Measurements from ENCODE around the gene EVA1B. TPM values are rescaled to one million over a fixed set of nuclear protein-coding genes. Genes with fewer than 3 reads are reported as not detected.

EVA1B gene
- total RNA-seq, 6 experiments from 2014 or later, result 3.2 to 20.6 (median 5.1) TPM

DNA sequence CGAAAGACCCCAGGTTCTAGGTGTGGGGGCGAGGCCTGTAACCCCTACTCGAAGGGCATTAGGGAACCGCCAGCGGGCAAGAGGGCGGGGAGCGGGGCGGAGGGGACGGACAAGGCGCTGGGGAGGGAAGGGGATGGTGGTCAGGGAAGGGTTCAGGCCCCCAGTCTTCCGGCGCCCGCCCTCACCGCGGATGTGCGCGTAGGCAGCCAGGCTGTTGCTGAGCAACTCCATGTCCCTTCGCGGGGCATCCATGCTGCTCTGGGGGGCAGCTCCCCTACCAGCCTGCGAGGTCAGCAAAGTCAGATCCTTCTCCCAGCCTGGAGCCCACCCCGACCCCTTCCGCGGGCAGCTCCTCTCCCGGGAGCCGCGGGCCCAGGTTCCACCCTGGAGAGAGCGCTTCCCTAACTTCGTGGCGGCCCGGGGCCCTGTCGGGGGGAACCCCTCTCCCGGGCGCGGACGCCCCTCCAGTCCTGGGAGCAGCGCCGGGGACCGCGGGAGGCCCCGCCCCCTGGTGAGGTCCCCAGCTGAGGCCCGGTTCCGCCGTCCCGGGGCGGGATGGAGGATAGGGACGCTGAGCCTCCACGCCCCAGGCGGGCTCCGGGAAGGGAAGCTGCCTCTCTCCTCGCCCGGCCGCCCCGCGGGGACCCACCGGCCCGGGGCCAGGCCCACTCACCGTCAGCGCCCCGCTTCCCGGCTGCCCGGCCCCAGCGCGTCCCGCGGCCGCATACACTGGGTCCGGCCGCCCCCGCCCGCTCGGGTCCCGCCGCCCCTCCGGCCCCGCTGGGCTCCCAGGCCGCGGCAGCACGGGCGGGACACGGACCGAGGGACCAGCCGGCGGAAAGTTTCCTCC lies 434 bp downstream of the EVA1B start:
- peak overlapping the region; percentile 56 to 71 (median 64) for H3K4me3 ChIP-seq
- ATAC-seq, result peak; percentile 12 to 19 (median 16)
- DNase-seq, result peak in 2 of 3 donors; percentile 57 to 58
- TF ChIP-seq POLR2A (IDR thresholded peaks at IDR 0.05), result no peak
- TF ChIP-seq, protein P1, sequence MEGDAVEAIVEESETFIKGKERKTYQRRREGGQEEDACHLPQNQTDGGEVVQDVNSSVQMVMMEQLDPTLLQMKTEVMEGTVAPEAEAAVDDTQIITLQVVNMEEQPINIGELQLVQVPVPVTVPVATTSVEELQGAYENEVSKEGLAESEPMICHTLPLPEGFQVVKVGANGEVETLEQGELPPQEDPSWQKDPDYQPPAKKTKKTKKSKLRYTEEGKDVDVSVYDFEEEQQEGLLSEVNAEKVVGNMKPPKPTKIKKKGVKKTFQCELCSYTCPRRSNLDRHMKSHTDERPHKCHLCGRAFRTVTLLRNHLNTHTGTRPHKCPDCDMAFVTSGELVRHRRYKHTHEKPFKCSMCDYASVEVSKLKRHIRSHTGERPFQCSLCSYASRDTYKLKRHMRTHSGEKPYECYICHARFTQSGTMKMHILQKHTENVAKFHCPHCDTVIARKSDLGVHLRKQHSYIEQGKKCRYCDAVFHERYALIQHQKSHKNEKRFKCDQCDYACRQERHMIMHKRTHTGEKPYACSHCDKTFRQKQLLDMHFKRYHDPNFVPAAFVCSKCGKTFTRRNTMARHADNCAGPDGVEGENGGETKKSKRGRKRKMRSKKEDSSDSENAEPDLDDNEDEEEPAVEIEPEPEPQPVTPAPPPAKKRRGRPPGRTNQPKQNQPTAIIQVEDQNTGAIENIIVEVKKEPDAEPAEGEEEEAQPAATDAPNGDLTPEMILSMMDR (IDR thresholded peaks at IDR 0.05), result no peak
- intact Hi-C loops (cut with DNase I), result no loop called here
- peaks cover 0 to 10% (median 4%) of the 10 kb centered on the region in 4 donors for H3K4me1 ChIP-seq
- no peaks in the 10 kb centered on the region for H3K9me3 ChIP-seq
- H3K27ac ChIP-seq, result peak overlapping the region; percentile 30 to 73 (median 63)
- WGBS (ENCODE audit: insufficient coverage, low coverage, low lambda C conversion rate, missing lambda C conversion rate), result 22% methylated on average over 8 of the region's 83 CpGs
- no peaks in the 10 kb centered on the region for H3K36me3 ChIP-seq
- H3K27me3 ChIP-seq, result no peaks in the 10 kb centered on the region

DNA sequence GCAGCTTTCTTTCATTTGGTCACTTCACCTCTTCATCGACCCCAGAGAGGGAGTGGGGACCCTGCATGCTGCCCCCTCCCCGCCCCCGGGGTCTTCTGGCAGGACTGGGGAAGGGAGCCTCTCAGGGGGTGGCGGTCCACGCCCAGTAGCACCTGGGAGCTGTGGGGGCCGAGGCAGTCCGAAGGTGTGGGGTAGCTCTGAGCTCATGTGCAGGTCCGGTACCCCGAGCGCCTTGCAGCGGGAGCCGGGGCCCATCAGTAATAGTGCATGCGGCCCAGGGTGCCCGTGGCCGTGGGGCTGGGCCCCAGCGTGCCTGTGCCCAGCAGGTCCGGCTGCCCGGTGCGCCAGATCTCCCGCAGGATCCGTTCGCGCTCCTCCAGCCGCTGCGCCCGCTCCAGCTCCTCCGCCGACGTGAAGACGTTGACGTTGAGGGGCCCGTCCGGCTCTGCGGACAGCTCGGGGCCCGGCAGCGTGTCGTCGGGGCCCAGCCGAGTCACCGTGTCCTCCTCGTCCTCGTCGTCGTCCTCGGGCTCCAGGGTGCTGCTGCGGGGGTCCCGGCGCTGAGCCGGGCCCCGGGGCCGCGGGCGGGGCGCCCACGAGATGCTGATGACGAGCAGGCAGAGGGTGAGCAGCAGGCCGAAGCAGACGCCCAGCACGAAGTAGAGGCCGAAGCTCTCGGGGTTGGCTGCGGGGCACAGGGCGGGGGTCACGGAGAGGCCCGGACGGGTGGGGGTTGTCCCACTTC lies 1.2 kb downstream of the EVA1B start:
- DNase-seq, result no peak
- H3K27ac ChIP-seq, result peak overlapping the region; percentile 30 to 73 (median 63)

DNA sequence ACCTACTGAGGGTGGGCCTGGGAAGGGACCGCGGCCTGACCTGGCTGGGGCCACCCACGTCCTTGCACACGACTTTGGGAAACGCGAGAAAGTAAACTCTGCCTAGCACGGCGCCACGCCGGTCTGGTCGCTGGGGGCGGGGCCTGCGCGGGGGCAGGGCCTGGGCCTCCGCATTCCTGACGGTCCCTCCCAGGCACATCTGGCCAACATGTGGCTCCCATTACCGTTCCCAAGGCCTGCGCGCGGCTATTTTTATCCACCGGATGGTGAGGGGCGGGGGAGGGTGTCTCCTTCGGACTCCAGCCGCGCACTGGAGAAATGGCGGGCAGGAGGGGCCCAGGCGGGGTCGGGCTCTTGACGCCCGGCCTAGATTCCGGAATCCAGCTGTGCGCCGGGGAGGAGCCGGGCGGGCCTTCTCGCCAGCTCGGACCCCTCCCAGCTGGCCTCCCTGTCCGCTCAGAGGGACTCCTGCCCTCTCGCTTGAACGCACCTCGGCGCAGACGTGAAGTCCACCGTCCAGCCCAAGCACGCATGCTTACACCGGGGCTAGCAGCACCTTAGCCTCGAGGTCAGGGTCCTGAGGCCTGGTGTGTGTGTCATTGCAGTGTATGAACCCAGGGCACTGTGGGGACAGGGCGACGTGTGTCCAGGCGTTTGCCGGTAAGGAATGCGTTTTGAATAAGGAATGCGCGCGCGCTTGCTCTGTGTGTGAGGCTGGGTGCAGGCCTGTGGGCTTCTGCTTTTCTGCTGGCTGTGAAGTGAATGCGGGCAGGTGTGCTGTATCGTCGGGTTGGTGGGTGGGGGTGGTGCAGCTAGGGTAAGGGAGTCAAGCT lies 2.1 kb downstream of the EVA1B start:
- peak; percentile 8 to 33 (median 21) for ATAC-seq

More for the DNA sequence above, 1.2 kb downstream of the EVA1B start:
- intact Hi-C loops (cut with DNase I), result no loop called here
- Histone ChIP-seq H3K9me3 (no peaks in the 10 kb centered on the region), H3K4me1 (peaks cover 0 to 10% (median 4%) of the 10 kb centered on the region in 4 donors), H3K27me3 (no peaks in the 10 kb centered on the region), H3K4me3 (peak overlapping the region; percentile 56 to 71 (median 64)), H3K36me3 (no peaks in the 10 kb centered on the region)
- no peak for TF ChIP-seq POLR2A (IDR thresholded peaks at IDR 0.05)
- TF ChIP-seq, protein P1 (IDR thresholded peaks at IDR 0.05), result no peak
- no peak for ATAC-seq
- WGBS (ENCODE audit: insufficient coverage, low coverage, low lambda C conversion rate, missing lambda C conversion rate), result 61% methylated on average over 20 of the region's 67 CpGs

More for the DNA sequence above, 2.1 kb downstream of the EVA1B start:
- no peaks in the 10 kb centered on the region for H3K27me3 ChIP-seq
- H3K27ac ChIP-seq, result no peak overlapping the region
- H3K4me3 ChIP-seq, result peak overlapping the region; percentile 2 to 64 (median 14)
- DNase-seq, result peak in 1 of 3 donors; percentile 70
- intact Hi-C loops (cut with DNase I), result no loop called here
- H3K4me1 ChIP-seq, result peaks cover 0 to 10% (median 4%) of the 10 kb centered on the region in 4 donors
- H3K9me3 ChIP-seq, result no peaks in the 10 kb centered on the region
- no peaks in the 10 kb centered on the region for H3K36me3 ChIP-seq
- 34% methylated on average over 19 of the region's 59 CpGs for WGBS (ENCODE audit: insufficient coverage, low coverage, low lambda C conversion rate, missing lambda C conversion rate)
- TF ChIP-seq, protein P1 (IDR thresholded peaks at IDR 0.05), result no peak
- no peak for TF ChIP-seq POLR2A (IDR thresholded peaks at IDR 0.05)
